ENCODE results near the gene CPAMD8. TPM values are rescaled to one million over a fixed set of nuclear protein-coding genes. Genes with fewer than 3 reads are reported as not detected.

CPAMD8 gene
- total RNA-seq, 2 experiments from 2014 or later, result not detected

DNA sequence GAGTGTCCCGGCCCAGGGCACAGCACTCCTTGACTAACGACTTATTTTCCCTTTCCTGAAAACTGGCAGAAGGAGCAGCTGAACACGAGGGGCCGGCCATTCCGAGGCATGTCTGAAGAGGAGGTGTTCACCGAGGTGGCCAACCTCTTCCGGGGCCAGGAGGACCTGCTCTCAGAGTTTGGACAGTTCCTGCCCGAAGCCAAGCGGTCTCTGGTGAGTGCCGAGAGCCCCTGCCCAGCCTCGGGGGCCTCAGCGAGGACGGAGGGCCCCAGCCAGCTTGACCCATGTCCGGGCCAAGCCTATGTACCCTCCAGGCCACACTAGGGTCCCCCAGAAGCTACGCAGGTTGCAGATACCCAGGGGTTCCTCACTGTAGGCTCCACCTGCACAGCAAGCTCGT lies 179.7 kb downstream of the CPAMD8 start:
- intact Hi-C loops (cut with micrococcal nuclease), result no loop called here
- TF ChIP-seq, protein P1, sequence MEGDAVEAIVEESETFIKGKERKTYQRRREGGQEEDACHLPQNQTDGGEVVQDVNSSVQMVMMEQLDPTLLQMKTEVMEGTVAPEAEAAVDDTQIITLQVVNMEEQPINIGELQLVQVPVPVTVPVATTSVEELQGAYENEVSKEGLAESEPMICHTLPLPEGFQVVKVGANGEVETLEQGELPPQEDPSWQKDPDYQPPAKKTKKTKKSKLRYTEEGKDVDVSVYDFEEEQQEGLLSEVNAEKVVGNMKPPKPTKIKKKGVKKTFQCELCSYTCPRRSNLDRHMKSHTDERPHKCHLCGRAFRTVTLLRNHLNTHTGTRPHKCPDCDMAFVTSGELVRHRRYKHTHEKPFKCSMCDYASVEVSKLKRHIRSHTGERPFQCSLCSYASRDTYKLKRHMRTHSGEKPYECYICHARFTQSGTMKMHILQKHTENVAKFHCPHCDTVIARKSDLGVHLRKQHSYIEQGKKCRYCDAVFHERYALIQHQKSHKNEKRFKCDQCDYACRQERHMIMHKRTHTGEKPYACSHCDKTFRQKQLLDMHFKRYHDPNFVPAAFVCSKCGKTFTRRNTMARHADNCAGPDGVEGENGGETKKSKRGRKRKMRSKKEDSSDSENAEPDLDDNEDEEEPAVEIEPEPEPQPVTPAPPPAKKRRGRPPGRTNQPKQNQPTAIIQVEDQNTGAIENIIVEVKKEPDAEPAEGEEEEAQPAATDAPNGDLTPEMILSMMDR (IDR thresholded peaks at IDR 0.05), result no peak
- Mint-ChIP-seq H3K36me3 (ENCODE audit: low read depth) (peaks cover 27% of the 10 kb centered on the region), H3K27me3 (no peaks in the 10 kb centered on the region), H3K27ac (no peak overlapping the region), H3K4me1 (ENCODE audit: low read depth) (no peaks in the 10 kb centered on the region), H3K4me3 (no peak overlapping the region), H3K9me3 (no peaks in the 10 kb centered on the region)
- CTCF ChIA-PET, result no interaction called here
- ATAC-seq (no peak), DNase-seq (no peak)
- POLR2A ChIA-PET, result no interaction called here

Other genes starting within 250 kb of the CPAMD8 start
- 10 to 100 TPM; 27.6 to 31.6 TPM for gene SIN3B, start 197.4 kb downstream of the CPAMD8 start, total RNA-seq
- not detected for gene F2RL3, start 137.8 kb downstream of the CPAMD8 start, total RNA-seq
- gene HAUS8, start 48.6 kb upstream of the CPAMD8 start, total RNA-seq, result 10 to 100 TPM; 40.7 to 41.9 TPM
- gene MYO9B, start 49.0 kb upstream of the CPAMD8 start, total RNA-seq, result 100 to 1,000 TPM; 111 to 112 TPM
- 10 to 100 TPM; 26.5 to 27.1 TPM for gene USE1, start 188.5 kb upstream of the CPAMD8 start, total RNA-seq
- 10 to 100 TPM; 20.1 TPM for gene OCEL1, start 199.4 kb upstream of the CPAMD8 start, total RNA-seq
- 1 to 10 TPM; 7.0 TPM for gene NR2F6, start 219.1 kb upstream of the CPAMD8 start, total RNA-seq
- gene USHBP1, start 237.9 kb upstream of the CPAMD8 start, total RNA-seq, result under 1 TPM in 1 of 2 experiments, not detected in 1; 0.29 TPM
- gene BABAM1, start 240.6 kb upstream of the CPAMD8 start, total RNA-seq, result 100 to 1,000 TPM; 105 to 106 TPM

Data from activated CD8-positive, alpha-beta T cell treated with anti-CD3 and anti-CD28 coated beads for 36 hours (primary cell).